Heart left ventricle (tissue), 16 donors: ENCODE data around the gene YIPF6. TPM values are rescaled to one million over a fixed set of nuclear protein-coding genes. Genes with fewer than 3 reads are reported as not detected.

Source experiments
- ATAC-seq, 4 donors: fragments of 200-7000 bp; cut with Tn5 transposase; one replicate each; pipeline ENCODE4 v1.9.1; 2020 to 2022; ENCODE audit warnings: moderate library complexity in 4 of 4, mild to moderate bottlenecking in 3 of 4, moderate number of reproducible peaks in 1 of 4
- DNase-seq, 5 donors: peaks; one replicate each; pipeline ENCODE4 v3.0.0-alpha.2; 2020
- H3K27ac ChIP-seq, 12 donors: fragments of 200-600 bp; sonication (generic) in 4 of 12; one replicate each; pipeline versions ENCODE4 v1.5.0 to v1.8.0; 2016 to 2022; ENCODE audit warnings: mild to moderate bottlenecking in 2 of 12
- H3K27me3 ChIP-seq, 9 donors: fragments of 200-600 bp; sonication (generic) in 2 of 9; one replicate each; pipeline versions ENCODE4 v1.5.1 to v1.8.0; 2016 to 2022; ENCODE audit warnings: mild to moderate bottlenecking in 3 of 9
- H3K36me3 ChIP-seq, 9 donors: fragments of 200-600 bp; sonication (generic) in 2 of 9; one replicate each; pipeline versions ENCODE4 v1.5.0 to v1.8.0; 2018 to 2022; ENCODE audit warnings: mild to moderate bottlenecking in 2 of 9
- H3K4me1 ChIP-seq, 12 donors: fragments of 200-600 bp; sonication (generic) in 4 of 12; one replicate each; pipeline versions ENCODE4 v1.5.0 to v1.8.0; 2016 to 2022; ENCODE audit warnings: mild to moderate bottlenecking in 3 of 12
- H3K4me3 ChIP-seq, 12 donors: fragments of 200-600 bp; sonication (generic) in 4 of 12; one replicate each; pipeline versions ENCODE4 v1.5.0 to v1.8.0; 2017 to 2022; ENCODE audit warnings: mild to moderate bottlenecking in 9 of 12, moderate library complexity in 4 of 12
- H3K9me3 ChIP-seq, 12 donors: fragments of 200-600 bp; sonication (generic) in 4 of 12; one replicate each; pipeline versions ENCODE4 v1.5.0 to v1.8.0; 2016 to 2022; ENCODE audit warnings: mild to moderate bottlenecking in 1 of 12
- CTCF ChIP-seq, 12 donors: fragments of 200-600 bp; sonication (generic) in 4 of 12; IDR thresholded peaks; one replicate each; pipeline versions ENCODE4 v1.5.0 to v1.8.0; 2018 to 2022; ENCODE audit warnings: antibody characterized with exemption in 12 of 12, mild to moderate bottlenecking in 5 of 12
- POLR2A ChIP-seq, 2 donors: fragments of 450-650 bp; IDR thresholded peaks; one replicate each; pipeline ENCODE4 v1.6.1; 2017; ENCODE audit warnings: antibody characterized with exemption in 2 of 2, mild to moderate bottlenecking in 2 of 2, moderate library complexity in 2 of 2
- WGBS, 4 donors: extraction: QIAGEN DNeasy Blood & Tissue Kit in 2 of 4; methylation state at CpG; one replicate each; pipeline versions ENCODE4 v1.1.5 to v1.1.7; 2013 to 2018; 5-methylcytosine and 5-hydroxymethylcytosine counted together
- intact Hi-C, 10 donors: fragments of 100-400 bp; cut with DNase I; formaldehyde crosslinking; loops; one replicate each; pipeline versions ENCODE4 v1.11.1 to v1.14.2; 2022
- polyA plus RNA-seq, 2 donors: library from polyadenylated mRNA; stranded (reverse); fragments of 200-250 nt; gene quantifications; one replicate each; pipeline ENCODE4 v1.2.3, GENCODE V29; 2013
- total RNA-seq, 9 donors: library from RNA; depleted of rRNA in 2 of 9; stranded (reverse); fragments of >200 nt in 2 of 9; fragmentation: NEBNext Ultra II Directional in 3 of 9; extraction: Animal tissue kit (Norgen Biotek cat#: 25700) in 3 of 9; gene quantifications; one replicate each; pipeline versions ENCODE4 v1.1.0 to v1.2.4, GENCODE V29; 2016 to 2023
- donor health status: ischemic (EF 13 %, LVEDD 7.1; RV severe dilation, severe dysfunction).
- donor health status: healthy with polysubstance abuse.
- donor health status: DM: no; HTN: yes; CAD: no.
- donor health status: DM: no; HTN: no; CAD: no.
- donor health status: ischemic (EF 25% LVEDD 6.9; RV normal size, moderate dysfunction).
- donor health status: ischemic (EF 25% LVEDD 5.7; RV mildly dilated, moderate dysfunction).
- donor health status: healthy.
- donor health status: DM: yes; HTN: yes; CAD: no.
- donor health status: ischemic (EF 35%, LVEDD 5.7; RV mildly dilated, moderate dysfunction).
- donor health status: nonischemic (EF 11% LVEDD 7.7; RV severe dilation, severe dysfunction).
- donor health status: DM: yes; HTN: yes; CAD: no.
- donor health status: PGD.
- donor health status: ischemic (EF 29% LVEDD 5.4; RV normal size, mild dysfunction).
- donor health status: nonischemic (EF 23%, LVEDD 6.1; RV moderate dilation, normal function).

YIPF6 gene
- total and polyA plus RNA-seq, 11 donors = 8.6 to 35.2 (median 30.1) TPM

GRCh38 chrX:68455151-68455510, 43.7 kb upstream of the YIPF6 start:
- 90 to 98% (median 95%) methylated on average over 4 of the region's 4 CpGs for whole genome bisulfite sequencing, 4 donors
- Histone ChIP-seq H3K9me3 (no peaks in the 10 kb centered on the region), H3K4me3 (no peak overlapping the region), H3K27me3 (no peaks in the 10 kb centered on the region), H3K27ac (no peak overlapping the region), H3K4me1 (no peaks in the 10 kb centered on the region), H3K36me3 (no peaks in the 10 kb centered on the region)
- TF ChIP-seq CTCF (IDR thresholded peaks at IDR 0.05) (no peak), POLR2A (IDR thresholded peaks at IDR 0.05) (no peak)
- no peak for ATAC-seq
- intact Hi-C loops = no loop called here
- no peak for DNase-seq

GRCh38 chrX:68461093-68461492, 37.8 kb upstream of the YIPF6 start:
- DNase-seq (no peak), ATAC-seq (no peak)
- Histone ChIP-seq H3K36me3 (no peaks in the 10 kb centered on the region), H3K9me3 (no peaks in the 10 kb centered on the region), H3K27me3 (no peaks in the 10 kb centered on the region), H3K4me3 (no peak overlapping the region), H3K4me1 (peaks cover 0 to 3% (median 0%) of the 10 kb centered on the region in 12 donors), H3K27ac (no peak overlapping the region)
- 58 to 69% (median 65%) methylated on average over 6 of the region's 6 CpGs for WGBS, 4 donors
- intact Hi-C loops = loop anchor here in 5 of 10 donors (5.0 kb wide), 1 partner anchor 264 kb away; no protein-coding TSS in a partner anchor
- TF ChIP-seq POLR2A (IDR thresholded peaks at IDR 0.05) = no peak
- no peak for TF ChIP-seq CTCF (IDR thresholded peaks at IDR 0.05)

DNA sequence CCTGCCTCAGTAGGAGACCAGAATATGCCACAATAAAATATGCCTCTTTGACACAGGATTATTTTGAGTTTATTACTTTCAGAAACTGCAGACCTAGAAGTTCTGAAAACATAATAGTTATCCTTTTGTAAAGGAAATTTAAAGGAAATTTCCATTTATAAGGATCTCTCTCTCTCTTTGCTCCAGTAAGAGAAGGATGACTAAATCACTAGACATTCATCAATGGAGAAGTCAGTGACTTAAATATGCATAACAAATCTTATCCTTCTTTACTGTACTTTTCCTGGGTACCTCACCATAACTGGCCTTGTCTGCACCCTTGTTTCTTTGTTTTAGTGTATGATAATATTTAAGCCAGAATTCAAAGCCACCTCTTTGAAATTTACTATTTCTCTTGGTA, 37.3 kb upstream of the YIPF6 start:
- no peak for TF ChIP-seq POLR2A (IDR thresholded peaks at IDR 0.05)
- no peak for TF ChIP-seq CTCF (IDR thresholded peaks at IDR 0.05)
- no peak overlapping the region for H3K27ac ChIP-seq
- intact Hi-C loops = loop anchor here in 5 of 10 donors (5.0 kb wide), 1 partner anchor 264 kb away; no protein-coding TSS in a partner anchor
- H3K27me3 ChIP-seq = peaks cover 0 to 3% (median 0%) of the 10 kb centered on the region in 9 donors
- H3K4me3 ChIP-seq = no peak overlapping the region
- no peaks in the 10 kb centered on the region for H3K36me3 ChIP-seq
- DNase-seq (no peak), ATAC-seq (no peak)
- no peaks in the 10 kb centered on the region for H3K9me3 ChIP-seq
- H3K4me1 ChIP-seq = peaks cover 0 to 3% (median 0%) of the 10 kb centered on the region in 12 donors

GRCh38 chrX:68462197-68462596, 36.7 kb upstream of the YIPF6 start:
- peaks cover 0 to 3% (median 0%) of the 10 kb centered on the region in 12 donors for H3K4me1 ChIP-seq
- peak in 3 of 4 donors; percentile 41 to 70 (median 57) for ATAC-seq
- no peak overlapping the region for H3K4me3 ChIP-seq
- H3K27ac ChIP-seq = no peak overlapping the region
- WGBS, 4 donors = 44 to 56% (median 51%) methylated on average over 8 of the region's 8 CpGs
- H3K9me3 ChIP-seq = no peaks in the 10 kb centered on the region
- H3K27me3 ChIP-seq = peaks cover 0 to 5% (median 0%) of the 10 kb centered on the region in 9 donors
- no peaks in the 10 kb centered on the region for H3K36me3 ChIP-seq
- intact Hi-C loops = loop anchor here in 9 of 10 donors (1.0 to 5.0 kb wide), 3 partner anchors 265 kb away; no protein-coding TSS in a partner anchor
- TF ChIP-seq CTCF (IDR thresholded peaks at IDR 0.05) = no peak
- TF ChIP-seq POLR2A (IDR thresholded peaks at IDR 0.05) = no peak
- DNase-seq = peak in 1 of 5 donors; percentile 5
